ENCODE data around the gene PRKG1.
"Not testable (repeated sequence)": the region's sequence is repeated elsewhere in the genome, so short reads cannot be mapped to it uniquely, and the experiment has no call there.

PRKG1 gene

DNA sequence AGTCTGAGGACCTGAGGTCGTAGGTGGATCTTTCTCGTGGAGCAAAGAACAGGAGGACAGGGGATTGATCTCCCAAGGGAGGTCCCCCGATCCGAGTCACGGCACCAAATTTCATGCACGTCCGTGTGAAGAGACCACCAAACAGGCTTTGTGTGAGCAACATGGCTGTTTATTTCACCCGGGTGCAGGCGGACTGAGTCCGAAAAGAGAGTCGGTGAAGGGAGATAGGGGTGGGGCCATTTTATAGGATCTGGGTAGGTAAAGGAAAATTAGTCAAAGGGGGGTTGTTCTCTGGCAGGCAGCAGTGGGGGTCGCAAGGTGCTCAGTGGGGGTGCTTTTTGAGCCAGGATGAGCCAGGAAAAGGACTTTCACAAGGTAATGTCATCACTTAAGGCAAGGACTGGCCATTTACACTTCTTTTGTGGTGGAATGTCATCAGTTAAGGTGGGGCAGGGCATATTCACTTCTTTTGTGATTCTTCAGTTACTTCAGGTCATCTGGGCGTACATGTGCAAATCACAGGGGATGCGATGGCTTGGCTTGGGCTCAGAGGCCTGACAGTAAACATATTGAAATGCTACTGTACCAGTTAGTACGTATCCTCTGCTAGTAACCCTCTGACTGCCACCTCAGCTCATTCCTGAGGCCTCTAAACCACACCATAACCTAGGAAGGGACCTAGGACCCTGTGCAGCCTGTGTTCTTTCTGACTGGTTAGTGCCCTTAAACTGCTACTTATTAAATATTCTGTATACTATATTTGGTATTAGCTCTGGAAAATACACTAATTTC, 964.9 kb downstream of the PRKG1 start:
- not testable (repeated sequence) for DNase-seq

DNA sequence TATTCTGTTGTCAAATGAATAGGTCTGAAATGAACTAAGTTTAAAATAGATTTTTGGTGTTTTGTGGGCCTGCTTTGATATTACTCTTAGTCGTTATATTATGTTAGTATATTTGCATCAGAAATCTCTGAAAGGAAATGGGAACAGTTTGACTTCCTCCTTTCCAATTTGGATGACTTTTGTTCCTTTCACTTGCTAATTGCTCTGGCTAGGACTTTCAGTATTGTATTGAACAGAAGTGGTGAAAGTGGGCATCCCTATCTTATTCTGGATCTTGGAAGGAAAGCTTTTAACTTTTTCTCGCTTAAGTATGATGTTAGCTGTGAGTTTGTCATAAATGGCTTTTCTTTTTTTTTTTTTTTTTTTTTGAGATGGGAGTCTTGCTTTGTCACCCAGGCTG, 966.2 kb downstream of the PRKG1 start:
- DNase-seq: no peak

DNA sequence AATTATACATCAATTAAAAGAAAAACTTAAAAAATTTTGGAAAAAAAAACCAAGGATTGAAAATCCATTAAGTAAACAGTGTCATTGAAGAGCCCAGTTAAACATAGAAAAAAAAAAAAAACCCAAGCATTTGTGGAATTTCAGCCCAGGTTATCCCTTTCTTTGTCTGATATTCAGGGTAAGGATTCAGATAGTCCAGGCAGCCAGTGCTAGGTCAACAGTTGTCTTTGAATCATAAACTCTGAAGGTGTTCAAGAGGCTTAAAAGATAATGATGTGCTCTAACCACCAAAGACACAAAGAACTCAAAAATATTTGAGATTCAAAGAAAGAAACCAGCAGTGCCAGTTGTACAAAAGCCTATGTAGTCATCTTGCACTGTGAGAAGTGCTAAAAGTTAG, 969.5 kb downstream of the PRKG1 start:
- DNase-seq: no peak

DNA sequence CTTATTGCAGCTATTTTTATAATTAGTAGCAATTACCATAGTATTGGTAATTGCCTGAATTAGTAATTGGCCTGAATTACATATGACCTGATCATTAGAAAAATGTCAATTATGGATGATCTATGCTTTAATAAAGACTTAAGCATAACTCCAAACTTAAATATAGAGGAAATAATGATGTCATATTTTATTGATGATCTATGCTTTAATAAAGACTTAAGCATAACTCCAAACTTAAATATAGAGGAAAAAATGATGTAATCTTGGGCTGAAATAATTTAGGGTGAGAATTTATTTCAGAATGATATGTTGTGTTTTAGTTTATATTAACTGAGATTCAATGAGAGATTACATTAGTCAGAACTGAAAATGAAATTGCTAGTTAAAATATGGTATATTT, 973.8 kb downstream of the PRKG1 start:
- DNase-seq: no peak

DNA sequence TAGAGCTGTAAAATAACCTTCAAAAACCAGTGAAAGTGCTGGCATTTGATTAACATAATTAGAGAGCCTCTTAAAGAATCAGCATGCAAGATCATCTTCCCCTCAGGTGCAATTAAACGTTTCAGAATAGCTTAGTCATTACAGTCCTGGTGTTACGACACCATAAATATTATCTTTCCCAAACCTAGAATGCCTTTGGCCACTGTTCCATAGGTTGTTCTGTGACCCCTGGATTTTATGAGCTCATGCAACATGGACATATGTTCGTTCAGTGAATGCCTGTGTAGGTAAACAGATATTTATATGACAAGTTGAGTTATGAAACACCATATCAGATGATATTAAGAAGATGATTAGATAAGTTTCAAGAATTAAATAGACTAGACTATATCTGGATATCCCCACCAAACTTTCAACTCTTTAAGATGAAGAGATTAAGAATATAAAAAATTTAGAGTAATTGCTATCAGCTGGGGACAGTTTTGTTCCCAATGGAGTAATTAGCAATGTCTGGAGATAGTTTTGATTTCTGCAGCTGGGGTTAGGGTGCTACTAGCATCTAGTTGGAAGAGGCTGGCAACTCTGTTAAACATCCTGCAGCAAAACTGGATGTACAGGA, 976.3 kb downstream of the PRKG1 start:
- no peak for DNase-seq

DNA sequence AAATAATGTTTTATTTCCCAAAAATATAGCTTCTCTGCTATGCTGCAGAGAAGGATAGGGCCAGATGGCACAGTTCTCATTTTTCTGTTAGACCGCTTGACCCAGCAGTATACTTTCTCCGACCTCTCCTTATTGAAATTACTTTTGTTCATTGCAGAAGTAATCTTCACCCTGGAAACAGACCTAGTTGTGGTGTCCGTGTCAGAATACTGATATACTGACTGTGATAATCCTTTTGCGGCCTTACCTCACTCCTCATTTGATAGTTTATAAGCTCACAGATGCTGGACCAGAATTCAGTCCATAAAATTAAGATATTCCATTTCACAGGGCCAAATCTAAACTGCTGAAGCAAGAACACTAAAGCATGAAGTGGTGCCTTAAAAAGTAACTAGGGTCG, 979.2 kb downstream of the PRKG1 start:
- no peak for DNase-seq

DNA sequence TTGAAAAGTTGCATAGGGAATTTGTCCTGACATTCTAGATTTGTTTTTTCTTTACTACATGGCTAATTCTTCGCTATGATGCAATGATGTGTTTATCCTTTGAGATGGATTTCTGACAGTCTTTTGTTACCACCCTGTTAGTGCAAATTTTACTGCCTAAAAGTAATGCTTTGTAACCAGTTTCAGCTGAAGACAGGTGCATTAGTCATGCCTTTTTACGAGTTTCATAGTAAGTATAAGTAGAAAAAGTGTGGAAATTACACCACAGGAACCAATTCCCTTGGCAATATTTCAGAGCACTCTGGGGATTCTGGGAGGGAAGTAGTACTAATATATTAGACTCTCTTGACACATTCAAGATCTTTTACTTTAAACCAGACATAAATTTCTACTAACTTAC, 982.0 kb downstream of the PRKG1 start:
- DNase-seq: no peak

DNA sequence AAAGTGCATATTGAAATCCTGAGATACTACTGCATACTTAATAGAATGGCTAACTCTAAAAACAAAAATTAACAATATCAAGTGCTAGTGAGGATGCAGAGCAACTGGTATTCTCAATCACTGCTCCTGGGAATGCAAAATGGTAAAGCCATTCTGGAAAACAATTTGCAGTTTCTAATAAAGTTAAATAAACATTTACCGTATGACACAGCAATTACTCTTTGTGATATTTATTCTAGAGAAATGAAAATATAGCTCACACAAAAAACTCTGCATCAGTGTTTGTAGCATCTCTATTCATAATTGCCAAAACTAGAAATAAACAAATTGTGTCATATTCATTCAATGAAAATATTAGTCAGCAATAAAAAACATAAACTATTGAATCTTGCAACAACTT, 984.8 kb downstream of the PRKG1 start:
- no peak for DNase-seq

DNA sequence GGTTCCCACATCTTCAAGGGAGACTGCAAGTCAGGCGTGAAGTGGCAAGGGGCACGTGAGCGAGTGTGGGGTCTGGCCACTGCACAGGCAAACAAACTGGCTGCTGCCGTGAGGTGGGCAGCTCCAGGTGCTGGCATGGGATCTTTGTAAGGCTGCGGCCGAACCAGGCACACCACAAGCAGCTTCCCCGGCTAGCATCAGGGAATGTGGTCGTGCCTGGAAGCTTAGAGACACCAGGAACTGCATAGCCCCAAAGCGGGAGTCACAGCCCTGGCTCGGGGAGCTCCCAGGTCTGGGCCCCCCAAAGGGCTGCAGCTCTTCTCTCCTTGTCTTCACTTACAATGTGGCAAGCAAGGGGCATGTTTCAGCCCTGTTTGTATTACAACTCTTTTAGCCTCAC, 988.9 kb downstream of the PRKG1 start:
- DNase-seq: no peak

DNA sequence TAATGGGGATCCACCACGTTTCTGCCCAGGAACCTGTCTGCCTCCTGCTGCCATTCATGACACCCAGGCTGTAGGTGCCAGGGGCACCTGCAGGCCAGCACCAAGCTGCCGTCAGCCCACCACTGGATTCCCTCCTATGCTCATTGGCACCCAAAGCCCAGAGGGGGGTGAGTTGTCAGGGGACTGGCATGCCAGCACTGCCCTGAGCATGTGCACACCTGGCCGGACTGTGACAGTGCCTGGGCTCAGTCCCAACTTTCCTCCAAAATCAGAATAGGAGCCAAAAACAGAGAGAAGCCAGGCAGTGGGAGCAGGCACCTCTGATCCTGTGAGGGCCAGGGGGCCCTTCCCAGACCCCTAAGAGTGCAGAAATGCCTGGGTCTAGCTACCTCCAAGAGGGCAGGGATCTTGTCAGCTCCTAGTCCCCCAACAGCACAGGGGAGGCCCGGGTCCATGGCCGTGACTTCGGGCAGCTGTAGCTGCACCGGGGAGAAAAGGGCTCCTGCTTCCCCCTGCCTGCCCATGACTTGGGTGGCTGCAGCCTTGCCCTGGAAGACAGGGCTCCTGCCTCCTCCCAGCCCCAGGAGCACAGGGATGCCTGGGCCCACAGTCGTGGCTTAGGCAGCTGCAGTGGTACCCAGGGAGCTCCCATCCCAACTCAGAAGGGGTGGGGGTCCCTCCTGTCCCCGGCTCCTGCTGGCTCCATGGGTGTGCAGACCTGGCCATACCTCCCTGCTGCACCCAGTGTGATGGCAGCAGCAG, 990.0 kb downstream of the PRKG1 start:
- DNase-seq: no peak

DNA sequence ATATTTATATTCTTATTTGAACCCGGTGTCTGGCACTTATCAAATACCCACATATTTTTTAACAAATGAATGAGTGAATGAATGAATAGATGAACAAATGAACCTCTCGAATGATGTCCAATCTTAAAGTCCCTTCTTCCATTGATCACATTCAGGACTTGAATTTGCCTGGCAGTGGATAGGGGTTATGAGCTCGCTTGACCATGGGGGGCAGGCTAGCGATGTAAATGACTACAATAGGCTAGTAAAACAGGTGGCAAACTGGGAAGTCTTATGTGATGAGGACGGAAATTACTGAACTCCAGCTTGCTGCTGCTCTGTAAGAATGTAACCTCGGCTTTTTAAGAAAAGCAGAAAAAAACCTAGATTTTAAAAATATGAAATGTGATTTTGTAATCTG, 992.1 kb downstream of the PRKG1 start:
- no peak for DNase-seq

DNA sequence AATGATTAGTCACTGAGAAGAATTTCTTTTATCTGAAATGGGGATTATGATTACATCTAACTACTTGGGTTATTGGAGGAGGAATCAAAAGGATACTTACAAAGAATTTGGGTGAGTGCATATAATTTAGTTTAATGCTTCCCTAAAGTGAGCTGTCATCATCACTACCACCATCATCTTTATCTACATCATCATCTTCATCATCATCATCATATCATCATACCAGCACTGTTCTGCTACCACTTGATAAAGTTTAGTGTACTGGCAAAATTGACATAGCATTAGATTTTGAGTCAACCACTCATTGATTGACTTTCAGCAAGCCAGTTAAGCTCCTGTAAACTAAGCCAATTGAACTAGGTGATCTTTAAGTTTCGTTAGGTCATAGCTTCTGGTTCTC, 994.2 kb downstream of the PRKG1 start:
- no peak for DNase-seq

DNA sequence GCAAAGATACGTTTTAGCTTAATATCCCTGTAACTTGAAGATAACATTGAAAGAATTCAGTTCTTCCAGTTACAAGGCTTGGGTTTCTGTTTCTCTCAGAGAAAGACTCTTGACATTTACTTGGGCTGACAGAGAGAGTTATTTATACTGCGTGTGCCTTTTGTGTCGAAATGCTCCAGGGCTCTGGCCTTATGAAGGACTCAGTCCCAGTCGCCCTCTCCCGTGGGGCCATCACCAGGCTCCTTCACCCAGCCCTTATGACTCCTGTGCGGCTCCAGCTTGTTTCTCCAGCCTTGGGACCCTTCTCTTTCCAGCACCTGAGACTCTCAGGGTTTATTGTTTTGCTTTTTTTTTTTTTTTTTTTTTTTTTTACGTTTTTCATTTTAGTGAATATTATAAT, 997.5 kb downstream of the PRKG1 start:
- no peak for DNase-seq

DNA sequence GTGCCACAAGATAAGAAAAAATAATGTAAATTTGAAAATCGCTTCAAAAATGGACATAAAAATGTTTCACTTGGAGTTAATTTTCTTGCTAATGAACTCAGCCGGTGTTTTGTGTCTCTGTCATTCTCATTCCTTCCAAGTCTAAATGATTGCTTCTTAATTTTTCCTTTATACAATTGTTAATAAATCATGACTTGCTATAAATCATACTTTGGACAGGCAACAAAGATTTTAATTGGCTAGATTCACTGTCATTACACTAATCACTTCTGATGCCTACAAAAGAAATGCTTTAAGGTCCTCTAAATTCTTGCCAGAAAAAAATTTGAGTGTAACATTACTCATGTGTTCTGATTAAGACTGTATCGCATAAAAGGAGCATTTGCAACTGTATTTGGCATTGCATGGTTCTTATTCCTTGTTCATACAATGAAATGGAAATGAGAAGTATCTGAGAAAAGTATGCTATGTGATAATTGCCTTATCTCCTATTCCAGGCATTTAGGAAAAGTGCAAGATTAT, 1000.3 kb downstream of the PRKG1 start:
- DNase-seq: no peak

DNA sequence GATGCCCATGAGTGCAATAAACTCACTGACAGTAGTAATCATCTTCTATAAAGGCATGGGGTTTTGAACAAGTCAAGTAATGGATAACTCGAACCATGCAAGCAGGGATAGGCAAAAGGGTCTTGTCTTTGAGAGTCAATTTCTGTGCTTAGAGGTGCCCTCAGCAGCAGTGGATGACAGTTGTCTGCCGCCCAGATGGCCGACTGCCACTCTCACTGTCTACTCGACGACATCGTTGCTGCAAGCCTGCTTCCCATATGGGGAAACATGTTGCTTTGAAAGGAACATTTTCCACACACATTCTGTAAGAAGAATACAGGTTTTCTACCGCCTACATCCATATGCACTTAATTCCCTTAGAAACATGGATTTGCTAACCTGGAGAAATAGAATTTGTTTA, 1003.5 kb downstream of the PRKG1 start:
- DNase-seq: no peak

DNA sequence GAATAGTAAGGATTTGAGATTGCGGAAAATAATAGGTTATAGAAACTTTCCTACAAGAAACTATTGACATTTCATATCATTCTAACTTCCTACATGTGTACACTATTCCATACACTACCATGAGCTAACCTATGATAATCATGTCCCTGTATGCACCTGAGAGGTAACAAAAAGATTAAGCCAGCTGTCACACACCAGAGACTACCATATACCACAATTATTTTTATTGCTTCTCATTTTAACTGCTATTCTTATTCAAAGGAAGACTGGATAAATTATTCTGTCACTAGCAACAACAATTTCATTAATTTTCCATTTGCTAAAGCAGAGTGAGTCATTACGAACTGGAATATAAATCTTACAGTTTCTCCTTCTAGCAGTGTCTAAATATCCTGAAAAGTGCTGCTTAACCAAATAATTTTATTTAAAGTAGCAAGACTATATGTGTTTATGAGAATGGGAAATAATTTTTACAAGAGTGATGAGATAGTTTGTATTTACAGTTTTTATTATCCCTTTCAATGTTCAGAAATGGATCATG, 1004.2 kb downstream of the PRKG1 start:
- no peak for DNase-seq

DNA sequence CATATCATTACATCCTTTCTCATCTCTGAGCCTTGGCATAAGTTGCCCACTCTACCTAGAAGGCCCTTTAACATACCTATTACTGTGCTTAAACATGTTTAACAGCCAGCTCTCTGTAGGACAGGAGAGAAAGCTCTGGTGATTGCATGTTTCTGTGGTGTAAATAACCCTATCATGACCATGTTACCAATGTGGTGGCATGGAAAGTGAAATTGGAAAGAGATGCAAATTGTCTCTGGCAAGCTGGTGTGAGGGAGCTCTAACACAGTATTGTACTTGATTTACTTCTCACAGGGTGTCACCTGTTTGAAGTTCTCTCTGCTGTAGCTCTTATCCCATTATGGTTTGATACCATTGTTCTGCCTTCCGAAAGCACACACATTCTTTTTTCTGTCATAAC, 1008.0 kb downstream of the PRKG1 start:
- no peak for DNase-seq

DNA sequence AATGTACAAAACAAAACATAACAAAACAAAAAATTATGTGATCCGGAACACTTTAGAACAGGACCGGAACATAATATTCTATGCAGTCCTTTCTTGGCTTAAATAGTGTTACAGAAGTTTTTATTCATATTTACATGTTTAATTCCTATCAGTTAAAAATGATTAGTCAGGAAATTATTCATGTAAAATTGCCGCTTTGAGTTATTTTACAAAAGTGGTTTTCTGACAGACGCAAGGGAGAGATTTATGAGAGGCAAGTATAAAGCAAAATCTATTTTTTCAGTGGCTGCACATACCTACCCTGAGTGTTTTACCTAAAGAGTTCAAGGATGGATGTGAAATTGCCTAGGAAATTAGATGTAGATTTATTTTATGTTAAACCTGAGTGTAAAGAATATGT, 1009.1 kb downstream of the PRKG1 start:
- DNase-seq: no peak

DNA sequence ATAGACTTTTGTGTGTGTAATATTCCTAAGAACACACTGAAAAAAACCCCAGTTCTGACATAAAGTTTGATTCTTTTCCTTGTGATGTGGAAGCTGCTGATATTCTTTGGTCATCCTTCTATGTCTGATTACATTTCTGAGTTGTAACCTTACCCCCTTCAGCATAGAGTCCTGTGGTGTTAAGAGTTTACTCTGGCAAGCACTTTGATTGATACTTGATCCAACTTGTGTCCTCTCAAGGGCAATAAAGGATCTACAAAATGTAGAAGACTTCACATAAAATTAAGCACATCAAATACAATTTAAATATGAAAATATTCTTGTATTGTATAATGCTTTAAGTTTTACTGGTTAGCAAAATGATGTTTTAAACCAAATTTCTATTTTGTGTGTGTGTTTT, 1018.1 kb downstream of the PRKG1 start:
- DNase-seq: no peak

DNA sequence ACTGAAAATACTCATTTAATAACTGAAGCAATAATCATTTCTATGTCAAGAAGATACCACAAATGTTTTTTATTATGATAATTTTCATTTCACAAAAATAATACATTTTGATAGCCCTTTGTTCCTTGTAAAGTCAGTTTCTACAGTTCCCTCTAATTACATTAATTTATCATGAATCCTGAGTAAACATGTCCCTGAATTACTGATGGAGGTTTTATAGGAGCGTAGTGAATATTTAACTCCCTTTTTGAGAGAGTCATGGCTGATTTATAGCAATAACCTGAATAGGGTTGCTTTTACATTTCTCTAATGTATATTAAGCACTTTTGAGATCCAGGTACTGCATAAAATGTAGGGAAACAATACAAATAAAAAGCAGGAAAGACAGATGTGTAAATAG, 1023.8 kb downstream of the PRKG1 start:
- DNase-seq: no peak

DNA sequence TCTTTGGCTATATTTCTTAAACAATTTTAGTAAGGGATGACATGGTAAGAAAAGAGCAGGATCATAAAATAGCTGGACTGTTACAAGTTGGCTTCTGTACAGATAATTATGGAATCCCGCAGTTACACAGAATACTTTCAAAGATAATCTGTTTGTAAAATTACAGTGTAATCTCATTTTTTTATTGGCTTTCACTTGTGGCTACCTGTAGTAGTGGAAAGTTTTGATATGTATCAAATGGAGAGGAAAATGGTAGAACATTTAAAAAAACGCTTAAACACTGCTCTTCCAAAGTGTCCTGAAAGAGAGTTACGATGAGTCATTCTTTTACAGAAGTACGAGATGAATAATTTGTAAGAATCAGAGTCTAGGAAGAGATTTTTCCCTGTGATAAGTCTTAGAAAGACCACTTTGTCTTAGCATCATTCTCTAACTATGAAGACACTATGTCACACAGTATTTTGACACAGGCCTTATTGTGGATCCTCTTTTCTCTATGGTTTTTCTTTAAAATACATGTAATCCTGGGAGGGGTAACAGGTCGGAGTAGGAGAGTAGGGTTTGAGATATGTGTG, 1024.8 kb downstream of the PRKG1 start:
- no peak for DNase-seq

DNA sequence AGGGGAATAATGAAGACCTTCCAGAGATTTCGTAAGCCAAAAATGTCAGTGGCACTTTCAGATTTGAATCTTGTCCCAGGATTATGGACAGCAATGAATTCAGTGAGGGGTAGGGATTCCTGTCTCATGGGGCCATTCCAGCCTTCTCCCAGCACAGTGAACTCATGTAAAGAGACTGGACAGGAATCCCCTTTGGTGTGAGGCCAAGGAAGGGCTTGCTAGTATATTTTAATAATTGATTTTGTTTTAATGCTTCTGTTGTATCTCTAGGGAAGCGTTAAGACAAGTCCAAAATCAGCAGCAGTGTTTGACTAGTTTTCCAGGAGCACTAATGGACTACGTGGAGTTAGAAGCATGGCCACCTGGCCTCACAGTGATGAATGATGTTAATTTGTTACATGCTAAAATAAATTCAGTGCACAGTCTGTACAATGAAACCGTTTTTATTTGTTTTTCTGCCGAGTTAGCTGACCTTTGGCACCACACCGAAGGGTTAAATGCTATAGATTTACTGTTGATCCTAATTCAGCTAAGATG, 1025.8 kb downstream of the PRKG1 start:
- no peak for DNase-seq

DNA sequence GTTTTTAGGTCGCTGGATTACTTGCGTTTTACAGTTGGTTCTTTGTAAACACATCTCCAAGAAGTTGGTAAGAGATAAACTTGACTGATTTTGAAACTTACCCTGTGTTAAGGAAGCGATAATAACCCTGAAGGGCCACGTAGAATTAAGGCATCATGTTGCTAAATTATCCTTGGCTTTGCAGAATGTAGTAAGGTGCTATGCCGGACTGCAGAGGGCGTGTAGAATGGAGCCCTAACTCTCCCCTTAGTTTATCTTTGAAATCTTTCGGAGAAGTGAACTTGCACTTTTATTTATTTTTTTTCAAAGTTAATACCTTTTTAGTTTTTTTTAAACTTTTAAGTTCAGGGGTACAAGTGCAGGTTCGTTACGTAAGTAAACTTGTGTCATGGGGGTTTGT, 1031.0 kb downstream of the PRKG1 start:
- no peak for DNase-seq
